HCT116 (cell line): ENCODE results near the gene ILDR2. TPM values are rescaled to one million over a fixed set of nuclear protein-coding genes. Genes with fewer than 3 reads are reported as not detected.

ENCODE experiments used
- ATAC-seq: fragments of 200-7000 bp; cut with Tn5 transposase; 2 replicates; pipeline ENCODE4 v1.9.1; 2020; ENCODE audit warnings: mild to moderate bottlenecking, moderate library complexity
- BruUV-seq: library from RNA; stranded (reverse); fragments of 400-500 nt; replicated peaks from 2 replicates; lab custom pipeline; 2021; lab: Mats Ljungman, UMichigan
- CTCF ChIA-PET: fragments of 300-600 bp; sonication (Branson Sonifier 250); formaldehyde crosslinking; loops from one replicate; lab custom pipeline; 2021; ENCODE audit warnings: antibody characterized with exemption; lab: Charles Lee
- POLR2A ChIA-PET: fragments of 300-600, 350-600 bp; sonication (Branson Sonifier 250); formaldehyde crosslinking; loops from one replicate; lab custom pipeline; 2021; ENCODE audit warnings: antibody characterized with exemption; lab: Charles Lee
- RAD21 ChIA-PET, 2 experiments: fragments of 300-600 bp; sonication (Branson Sonifier 250); formaldehyde crosslinking; loops; one replicate each; lab custom pipeline; 2023; ENCODE audit warnings: low total read pairs in 2 of 2; ENCODE audit not compliant: uncharacterized antibody in 2 of 2, unreplicated experiment in 2 of 2, low non-redundant PET in 1 of 2; lab: Charles Lee
- DNase-seq: peaks from one replicate; pipeline ENCODE4 v3.0.0-alpha.2; 2010; ENCODE audit warnings: low read depth, low spot score
- H2AFZ ChIP-seq: fragments of 200-600 bp; shearing (Covaris generic), sonication (generic); 2 replicates; pipeline ENCODE4 v1.6.1; 2017; ENCODE audit warnings: low read depth, mixed run types, mixed read lengths, antibody characterized with exemption, low read length; ENCODE audit not compliant: poor library complexity, severe bottlenecking
- H3K27ac ChIP-seq: 2 replicates; pipeline ENCODE4 v1.5.1; 2012; ENCODE audit warnings: low read depth, low read length
- H3K27me3 ChIP-seq: fragments of 200-600 bp; sonication (generic); 2 replicates; pipeline ENCODE4 v1.6.1; 2016; ENCODE audit warnings: mixed run types, low read length, mixed read lengths; ENCODE audit not compliant: insufficient read depth
- H3K36me3 ChIP-seq, 2 experiments: fragments of 200-500 bp in 1 of 2; fragments of 200-600 bp in 1 of 2; sonication (Bioruptor generic) in 1 of 2; sonication (generic) in 1 of 2; 2 replicates each; pipeline versions ENCODE4 v1.5.1 to v1.6.1; 2014 to 2016; ENCODE audit warnings: low read length in 2 of 2, inconsistent platforms in 1 of 2, mixed read lengths in 1 of 2, mixed run types in 1 of 2; ENCODE audit not compliant: insufficient read depth in 2 of 2, control insufficient read depth in 1 of 2
- H3K4me1 ChIP-seq, 2 experiments: fragments of 200-600 bp in 1 of 2; sonication (generic) in 1 of 2; 2 replicates each; pipeline versions ENCODE4 v1.5.1 to v1.6.1; 2012 to 2017; ENCODE audit warnings: low read length in 2 of 2, inconsistent platforms in 1 of 2, mild to moderate bottlenecking in 1 of 2, mixed read lengths in 1 of 2, mixed run types in 1 of 2, moderate library complexity in 1 of 2; ENCODE audit not compliant: insufficient read depth in 2 of 2, control insufficient read depth in 1 of 2
- H3K4me2 ChIP-seq: fragments of 200-600 bp; sonication (generic); 2 replicates; pipeline ENCODE4 v1.6.1; 2017; ENCODE audit warnings: mixed run types, low read length, mixed read lengths
- H3K4me3 ChIP-seq, 2 experiments: fragments of 200-600 bp in 1 of 2; sonication (generic) in 1 of 2; replicated peaks in 1 of 2; 2 replicates each; pipeline ENCODE4 v1.5.1; 2011 to 2016; ENCODE audit warnings: low read length in 2 of 2, control low read depth in 1 of 2, low read depth in 1 of 2, mild to moderate bottlenecking in 1 of 2, mixed read lengths in 1 of 2, mixed run types in 1 of 2
- H3K79me2 ChIP-seq: fragments of 200-600 bp; sonication (generic); 2 replicates; pipeline ENCODE4 v1.6.1; 2017; ENCODE audit warnings: mild to moderate bottlenecking, mixed run types, low read length, moderate library complexity, mixed read lengths; ENCODE audit not compliant: insufficient read depth
- H3K9ac ChIP-seq: fragments of 200-600 bp; sonication (generic); 2 replicates; pipeline ENCODE4 v1.6.1; 2016; ENCODE audit warnings: low read length, mixed read lengths
- H3K9me2 ChIP-seq: fragments of 200-600 bp; sonication (generic), shearing (Covaris generic); 2 replicates; pipeline ENCODE4 v1.6.1; 2017; ENCODE audit warnings: mixed run types, mild to moderate bottlenecking, moderate library complexity; ENCODE audit not compliant: insufficient read depth
- H3K9me3 ChIP-seq, 2 experiments: fragments of 200-500 bp in 1 of 2; fragments of 200-600 bp in 1 of 2; sonication (Bioruptor generic) in 1 of 2; sonication (generic) in 1 of 2; 2 replicates each; pipeline ENCODE4 v1.6.1; 2014 to 2017; ENCODE audit warnings: low read length in 2 of 2, mixed read lengths in 2 of 2, inconsistent platforms in 1 of 2, low read depth in 1 of 2, mild to moderate bottlenecking in 1 of 2, mixed run types in 1 of 2, moderate library complexity in 1 of 2; ENCODE audit not compliant: control insufficient read depth in 1 of 2, insufficient read depth in 1 of 2
- H4K20me1 ChIP-seq: fragments of 200-600 bp; sonication (generic), shearing (Covaris generic); 2 replicates; pipeline ENCODE4 v1.6.1; 2017; ENCODE audit warnings: mixed run types, mild to moderate bottlenecking, moderate library complexity; ENCODE audit not compliant: insufficient read depth
- EGR1 ChIP-seq: IDR thresholded peaks from 2 replicates; pipeline ENCODE4 v1.6.1; 2012; ENCODE audit warnings: low read depth
- ELF1 ChIP-seq: IDR thresholded peaks from 2 replicates; pipeline ENCODE4 v1.6.1; 2012; ENCODE audit warnings: low read depth, borderline replicate concordance
- EZH2 ChIP-seq: fragments of 200-600 bp; sonication (generic); IDR thresholded peaks from 2 replicates; pipeline ENCODE4 v1.6.1; 2017; ENCODE audit warnings: antibody characterized with exemption, mixed run types
- EZH2phosphoT487 ChIP-seq: fragments of 200-600 bp; IDR thresholded peaks from 2 replicates; pipeline ENCODE4 v1.6.1; 2018; ENCODE audit warnings: antibody characterized with exemption, borderline replicate concordance
- FOSL1 ChIP-seq: IDR thresholded peaks from 2 replicates; pipeline ENCODE4 v1.6.1; 2012; ENCODE audit warnings: low read depth
- JUND ChIP-seq: IDR thresholded peaks from 2 replicates; pipeline ENCODE4 v1.6.1; 2012
- POLR2A ChIP-seq: IDR thresholded peaks from 2 replicates; pipeline ENCODE4 v1.7.0; 2011; ENCODE audit warnings: borderline replicate concordance; ENCODE audit not compliant: insufficient read depth, insufficient read length; ENCODE audit errors: extremely low read depth
- POLR2AphosphoS5 ChIP-seq: IDR thresholded peaks from 2 replicates; pipeline ENCODE4 v1.6.1; 2011; ENCODE audit warnings: mild to moderate bottlenecking, low read depth, low read length, moderate library complexity
- RAD21 ChIP-seq: IDR thresholded peaks from 2 replicates; pipeline ENCODE4 v1.6.1; 2012; ENCODE audit warnings: low read depth, mild to moderate bottlenecking
- SIN3A ChIP-seq: IDR thresholded peaks from 2 replicates; pipeline ENCODE4 v1.6.1; 2012; ENCODE audit warnings: low read depth
- SRF ChIP-seq: IDR thresholded peaks from 2 replicates; pipeline ENCODE4 v1.6.1; 2012; ENCODE audit warnings: low read depth
- TCF7L2 ChIP-seq: IDR thresholded peaks from 2 replicates; pipeline ENCODE4 v1.7.0; 2011; ENCODE audit warnings: borderline replicate concordance, inconsistent platforms; ENCODE audit not compliant: insufficient read depth, insufficient read length; ENCODE audit errors: extremely low read depth
- YY1 ChIP-seq: IDR thresholded peaks from 2 replicates; pipeline ENCODE4 v1.6.1; 2011; ENCODE audit warnings: low read length, low read depth, moderate library complexity, mild to moderate bottlenecking; ENCODE audit not compliant: insufficient replicate concordance; ENCODE audit errors: extremely low read depth
- ZNF274 ChIP-seq: fragments of 200-500 bp; sonication (Bioruptor generic); IDR thresholded peaks from 2 replicates; pipeline ENCODE4 v1.6.1; 2014; ENCODE audit warnings: mild to moderate bottlenecking, low read depth, low read length, inconsistent platforms
- intact Hi-C: fragments of 100-400 bp; cut with micrococcal nuclease; formaldehyde crosslinking; loops from 2 replicates; pipeline ENCODE4 v1.10.0; 2022
- total RNA-seq: library from RNA; stranded (reverse); gene quantifications from one replicate; pipeline ENCODE4 v1.2.1, GENCODE V29; 2021; ENCODE audit not compliant: unreplicated experiment
- TF ChIP-seq, protein P1 (sequence below): IDR thresholded peaks from 2 replicates; pipeline ENCODE4 v1.6.1; 2011; ENCODE audit warnings: mild to moderate bottlenecking, low read length, moderate library complexity; ENCODE audit not compliant: insufficient replicate concordance; ENCODE audit errors: extremely low read depth
- TF ChIP-seq, protein P2 (sequence below): IDR thresholded peaks from 2 replicates; pipeline ENCODE4 v1.6.1; 2012
- TF ChIP-seq, protein P3 (sequence below): IDR thresholded peaks from 2 replicates; pipeline ENCODE4 v1.6.1; 2012; ENCODE audit warnings: low read depth

The ILDR2 gene
- total RNA-seq, 1 experiment from 2014 or later, result 2.4 TPM

DNA sequence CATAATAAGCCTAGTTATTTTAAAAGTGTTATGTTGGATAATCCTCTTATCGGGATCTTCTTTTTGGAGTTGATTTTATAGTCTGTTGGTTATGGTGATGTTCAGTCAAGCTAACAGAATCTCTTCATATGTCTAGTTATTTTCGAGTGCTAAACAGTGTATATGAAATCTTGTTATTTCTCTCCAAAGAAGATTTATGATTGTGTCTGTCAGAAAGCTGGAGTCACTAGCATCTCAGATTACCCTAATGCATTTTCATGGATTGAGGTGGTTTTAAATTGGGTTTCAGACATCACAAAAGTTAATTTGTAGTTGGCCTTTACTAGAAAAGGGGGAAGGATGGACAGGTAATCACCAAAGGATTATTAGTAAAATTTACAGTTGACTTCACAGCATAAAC is 27.0 kb upstream of the ILDR2 start:
- RAD21 ChIA-PET, result no interaction called here
- Histone ChIP-seq H3K27ac (no peak overlapping the region), H3K4me1 (no peaks in the 10 kb centered on the region), H3K4me3 (no peak overlapping the region), H3K36me3 (no peaks in the 10 kb centered on the region), H3K9me2 (no peaks in the 10 kb centered on the region), H4K20me1 (no peaks in the 10 kb centered on the region), H3K27me3 (no peaks in the 10 kb centered on the region), H2AFZ (no peak overlapping the region), H3K9ac (no peak overlapping the region), H3K79me2 (no peaks in the 10 kb centered on the region), H3K9me3 (no peaks in the 10 kb centered on the region; a peak in 1 of 4 replicates), H3K4me2 (no peak overlapping the region)
- ATAC-seq (no peak), DNase-seq (no peak)
- POLR2A ChIA-PET, result no interaction called here
- CTCF ChIA-PET, result no interaction called here
- no peak for TF ChIP-seq EZH2phosphoT487
- TF ChIP-seq SIN3A, result no peak
- TF ChIP-seq, protein P1, sequence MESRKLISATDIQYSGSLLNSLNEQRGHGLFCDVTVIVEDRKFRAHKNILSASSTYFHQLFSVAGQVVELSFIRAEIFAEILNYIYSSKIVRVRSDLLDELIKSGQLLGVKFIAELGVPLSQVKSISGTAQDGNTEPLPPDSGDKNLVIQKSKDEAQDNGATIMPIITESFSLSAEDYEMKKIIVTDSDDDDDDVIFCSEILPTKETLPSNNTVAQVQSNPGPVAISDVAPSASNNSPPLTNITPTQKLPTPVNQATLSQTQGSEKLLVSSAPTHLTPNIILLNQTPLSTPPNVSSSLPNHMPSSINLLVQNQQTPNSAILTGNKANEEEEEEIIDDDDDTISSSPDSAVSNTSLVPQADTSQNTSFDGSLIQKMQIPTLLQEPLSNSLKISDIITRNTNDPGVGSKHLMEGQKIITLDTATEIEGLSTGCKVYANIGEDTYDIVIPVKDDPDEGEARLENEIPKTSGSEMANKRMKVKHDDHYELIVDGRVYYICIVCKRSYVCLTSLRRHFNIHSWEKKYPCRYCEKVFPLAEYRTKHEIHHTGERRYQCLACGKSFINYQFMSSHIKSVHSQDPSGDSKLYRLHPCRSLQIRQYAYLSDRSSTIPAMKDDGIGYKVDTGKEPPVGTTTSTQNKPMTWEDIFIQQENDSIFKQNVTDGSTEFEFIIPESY, result no peak
- no peak for TF ChIP-seq ELF1
- no peak for TF ChIP-seq EZH2
- TF ChIP-seq TCF7L2, result no peak
- TF ChIP-seq, protein P2, sequence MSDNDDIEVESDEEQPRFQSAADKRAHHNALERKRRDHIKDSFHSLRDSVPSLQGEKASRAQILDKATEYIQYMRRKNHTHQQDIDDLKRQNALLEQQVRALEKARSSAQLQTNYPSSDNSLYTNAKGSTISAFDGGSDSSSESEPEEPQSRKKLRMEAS, result no peak
- TF ChIP-seq POLR2AphosphoS5, result no peak
- no peak for TF ChIP-seq ZNF274
- no peak for TF ChIP-seq SRF
- no peak for TF ChIP-seq YY1
- TF ChIP-seq JUND, result no peak
- TF ChIP-seq, protein P3, sequence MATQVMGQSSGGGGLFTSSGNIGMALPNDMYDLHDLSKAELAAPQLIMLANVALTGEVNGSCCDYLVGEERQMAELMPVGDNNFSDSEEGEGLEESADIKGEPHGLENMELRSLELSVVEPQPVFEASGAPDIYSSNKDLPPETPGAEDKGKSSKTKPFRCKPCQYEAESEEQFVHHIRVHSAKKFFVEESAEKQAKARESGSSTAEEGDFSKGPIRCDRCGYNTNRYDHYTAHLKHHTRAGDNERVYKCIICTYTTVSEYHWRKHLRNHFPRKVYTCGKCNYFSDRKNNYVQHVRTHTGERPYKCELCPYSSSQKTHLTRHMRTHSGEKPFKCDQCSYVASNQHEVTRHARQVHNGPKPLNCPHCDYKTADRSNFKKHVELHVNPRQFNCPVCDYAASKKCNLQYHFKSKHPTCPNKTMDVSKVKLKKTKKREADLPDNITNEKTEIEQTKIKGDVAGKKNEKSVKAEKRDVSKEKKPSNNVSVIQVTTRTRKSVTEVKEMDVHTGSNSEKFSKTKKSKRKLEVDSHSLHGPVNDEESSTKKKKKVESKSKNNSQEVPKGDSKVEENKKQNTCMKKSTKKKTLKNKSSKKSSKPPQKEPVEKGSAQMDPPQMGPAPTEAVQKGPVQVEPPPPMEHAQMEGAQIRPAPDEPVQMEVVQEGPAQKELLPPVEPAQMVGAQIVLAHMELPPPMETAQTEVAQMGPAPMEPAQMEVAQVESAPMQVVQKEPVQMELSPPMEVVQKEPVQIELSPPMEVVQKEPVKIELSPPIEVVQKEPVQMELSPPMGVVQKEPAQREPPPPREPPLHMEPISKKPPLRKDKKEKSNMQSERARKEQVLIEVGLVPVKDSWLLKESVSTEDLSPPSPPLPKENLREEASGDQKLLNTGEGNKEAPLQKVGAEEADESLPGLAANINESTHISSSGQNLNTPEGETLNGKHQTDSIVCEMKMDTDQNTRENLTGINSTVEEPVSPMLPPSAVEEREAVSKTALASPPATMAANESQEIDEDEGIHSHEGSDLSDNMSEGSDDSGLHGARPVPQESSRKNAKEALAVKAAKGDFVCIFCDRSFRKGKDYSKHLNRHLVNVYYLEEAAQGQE, result no peak
- TF ChIP-seq RAD21, result no peak
- TF ChIP-seq FOSL1, result no peak
- no peak for TF ChIP-seq POLR2A
- no peak for TF ChIP-seq EGR1
- no TSS peak for BruUV-seq
- intact Hi-C loops, result no loop called here
